ENCODE results near the gene SNAPC3.

Gene SNAPC3

GRCh38 chr9:15461056-15461455, 38.4 kb downstream of the SNAPC3 start:
- Histone ChIP-seq H3K4me1 (ENCODE audit: control insufficient read depth, insufficient read depth, low read length) (peaks cover 6% of the 10 kb centered on the region), H3K9me3 (ENCODE audit: control insufficient read depth, low read length) (peaks cover 3% of the 10 kb centered on the region), H3K4me3 (ENCODE audit: low read length) (no peak overlapping the region), H3K9ac (ENCODE audit: low read length) (no peak overlapping the region), H3K36me3 (ENCODE audit: control insufficient read depth, insufficient read depth, low read length, severe bottlenecking) (peaks cover 88% of the 10 kb centered on the region), H3K27me3 (replicated peaks; ENCODE audit: control insufficient read depth, insufficient read depth, low read length) (no peaks in the 10 kb centered on the region)
- no peak for DNase-seq (ENCODE audit: low read depth)

- Histone ChIP-seq H3K4me3 (ENCODE audit: low read length) (no peak overlapping the region), H3K27me3 (replicated peaks; ENCODE audit: control insufficient read depth, insufficient read depth, low read length) (no peaks in the 10 kb centered on the region), H3K9me3 (ENCODE audit: control insufficient read depth, low read length) (peaks cover 3% of the 10 kb centered on the region), H3K36me3 (ENCODE audit: control insufficient read depth, insufficient read depth, low read length, severe bottlenecking) (peaks cover 88% of the 10 kb centered on the region), H3K4me1 (ENCODE audit: control insufficient read depth, insufficient read depth, low read length) (peaks cover 6% of the 10 kb centered on the region), H3K9ac (ENCODE audit: low read length) (no peak overlapping the region)
- DNase-seq (ENCODE audit: low read depth) = no peak
These were observed 38.9 kb downstream of the SNAPC3 start for GRCh38 chr9:15461601-15462000.

- Histone ChIP-seq H3K9ac (ENCODE audit: low read length) (no peak overlapping the region), H3K4me3 (ENCODE audit: low read length) (no peak overlapping the region), H3K27me3 (replicated peaks; ENCODE audit: control insufficient read depth, insufficient read depth, low read length) (no peaks in the 10 kb centered on the region), H3K4me1 (ENCODE audit: control insufficient read depth, insufficient read depth, low read length) (peaks cover 5% of the 10 kb centered on the region), H3K36me3 (ENCODE audit: control insufficient read depth, insufficient read depth, low read length, severe bottlenecking) (peaks cover 59% of the 10 kb centered on the region), H3K9me3 (ENCODE audit: control insufficient read depth, low read length) (peaks cover 3% of the 10 kb centered on the region)
- no peak for DNase-seq (ENCODE audit: low read depth)
These were observed 45.5 kb downstream of the SNAPC3 start for GRCh38 chr9:15468145-15468544.

- no peak for DNase-seq (ENCODE audit: low read depth)
- Histone ChIP-seq H3K36me3 (ENCODE audit: control insufficient read depth, insufficient read depth, low read length, severe bottlenecking) (peaks cover 55% of the 10 kb centered on the region), H3K4me3 (ENCODE audit: low read length) (no peak overlapping the region), H3K9me3 (ENCODE audit: control insufficient read depth, low read length) (peaks cover 3% of the 10 kb centered on the region), H3K9ac (ENCODE audit: low read length) (no peak overlapping the region), H3K4me1 (ENCODE audit: control insufficient read depth, insufficient read depth, low read length) (peaks cover 5% of the 10 kb centered on the region), H3K27me3 (replicated peaks; ENCODE audit: control insufficient read depth, insufficient read depth, low read length) (no peaks in the 10 kb centered on the region)
These were observed 46.7 kb downstream of the SNAPC3 start for GRCh38 chr9:15469406-15469805.

- H3K9ac ChIP-seq (ENCODE audit: low read length) = no peak overlapping the region
- H3K4me3 ChIP-seq (ENCODE audit: low read length) = no peak overlapping the region
- H3K36me3 ChIP-seq (ENCODE audit: control insufficient read depth, insufficient read depth, low read length, severe bottlenecking) = peaks cover 51% of the 10 kb centered on the region
These were observed 47.2 kb downstream of the SNAPC3 start for GRCh38 chr9:15469862-15470261.

GRCh38 chr9:15475923-15476536, 53.4 kb downstream of the SNAPC3 start:
- DNase-seq (ENCODE audit: low read depth) = no peak
- no peaks in the 10 kb centered on the region for H3K4me1 ChIP-seq (ENCODE audit: control insufficient read depth, insufficient read depth, low read length)
- no peak overlapping the region for H3K9ac ChIP-seq (ENCODE audit: low read length)
- H3K4me3 ChIP-seq (ENCODE audit: low read length) = no peak overlapping the region
- H3K27me3 ChIP-seq (replicated peaks; ENCODE audit: control insufficient read depth, insufficient read depth, low read length) = no peaks in the 10 kb centered on the region
- H3K36me3 ChIP-seq (ENCODE audit: control insufficient read depth, insufficient read depth, low read length, severe bottlenecking) = peaks cover 19% of the 10 kb centered on the region
- H3K9me3 ChIP-seq (ENCODE audit: control insufficient read depth, low read length) = no peaks in the 10 kb centered on the region

More at GRCh38 chr9:15469862-15470261, 47.2 kb downstream of the SNAPC3 start:
- peaks cover 5% of the 10 kb centered on the region for H3K4me1 ChIP-seq (ENCODE audit: control insufficient read depth, insufficient read depth, low read length)
- peak; percentile 41 for DNase-seq (ENCODE audit: low read depth)
- no peaks in the 10 kb centered on the region for H3K27me3 ChIP-seq (replicated peaks; ENCODE audit: control insufficient read depth, insufficient read depth, low read length)
- peaks cover 3% of the 10 kb centered on the region for H3K9me3 ChIP-seq (ENCODE audit: control insufficient read depth, low read length)

GRCh38 chr9:15480028-15480427, 57.4 kb downstream of the SNAPC3 start:
- peaks cover 8% of the 10 kb centered on the region for H3K36me3 ChIP-seq (ENCODE audit: control insufficient read depth, insufficient read depth, low read length, severe bottlenecking)
- H3K27me3 ChIP-seq (replicated peaks; ENCODE audit: control insufficient read depth, insufficient read depth, low read length) = no peaks in the 10 kb centered on the region
- no peak for DNase-seq (ENCODE audit: low read depth)
- H3K4me3 ChIP-seq (ENCODE audit: low read length) = no peak overlapping the region
- no peak overlapping the region for H3K9ac ChIP-seq (ENCODE audit: low read length)
- H3K9me3 ChIP-seq (ENCODE audit: control insufficient read depth, low read length) = no peaks in the 10 kb centered on the region
- H3K4me1 ChIP-seq (ENCODE audit: control insufficient read depth, insufficient read depth, low read length) = no peaks in the 10 kb centered on the region

- Histone ChIP-seq H3K36me3 (ENCODE audit: control insufficient read depth, insufficient read depth, low read length, severe bottlenecking) (peaks cover 5% of the 10 kb centered on the region), H3K4me3 (ENCODE audit: low read length) (no peak overlapping the region), H3K27me3 (replicated peaks; ENCODE audit: control insufficient read depth, insufficient read depth, low read length) (no peaks in the 10 kb centered on the region), H3K9ac (ENCODE audit: low read length) (no peak overlapping the region), H3K9me3 (ENCODE audit: control insufficient read depth, low read length) (no peaks in the 10 kb centered on the region), H3K4me1 (ENCODE audit: control insufficient read depth, insufficient read depth, low read length) (no peaks in the 10 kb centered on the region)
- DNase-seq (ENCODE audit: low read depth) = peak; percentile 39
These were observed 59.5 kb downstream of the SNAPC3 start for GRCh38 chr9:15482146-15482545.

GRCh38 chr9:15484802-15485201, 62.1 kb downstream of the SNAPC3 start:
- H3K9me3 ChIP-seq (ENCODE audit: control insufficient read depth, low read length) = no peaks in the 10 kb centered on the region
- H3K27me3 ChIP-seq (replicated peaks; ENCODE audit: control insufficient read depth, insufficient read depth, low read length) = no peaks in the 10 kb centered on the region
- no peaks in the 10 kb centered on the region for H3K4me1 ChIP-seq (ENCODE audit: control insufficient read depth, insufficient read depth, low read length)
- H3K36me3 ChIP-seq (ENCODE audit: control insufficient read depth, insufficient read depth, low read length, severe bottlenecking) = peaks cover 5% of the 10 kb centered on the region
- H3K4me3 ChIP-seq (ENCODE audit: low read length) = no peak overlapping the region
- no peak for DNase-seq (ENCODE audit: low read depth)
- H3K9ac ChIP-seq (ENCODE audit: low read length) = no peak overlapping the region

GRCh38 chr9:15485836-15486666, 63.4 kb downstream of the SNAPC3 start:
- Histone ChIP-seq H3K27me3 (replicated peaks; ENCODE audit: control insufficient read depth, insufficient read depth, low read length) (no peaks in the 10 kb centered on the region), H3K9me3 (ENCODE audit: control insufficient read depth, low read length) (no peaks in the 10 kb centered on the region), H3K4me1 (ENCODE audit: control insufficient read depth, insufficient read depth, low read length) (no peaks in the 10 kb centered on the region), H3K4me3 (ENCODE audit: low read length) (no peak overlapping the region), H3K36me3 (ENCODE audit: control insufficient read depth, insufficient read depth, low read length, severe bottlenecking) (peaks cover 5% of the 10 kb centered on the region), H3K9ac (ENCODE audit: low read length) (no peak overlapping the region)
- DNase-seq (ENCODE audit: low read depth) = peak; percentile 70

GRCh38 chr9:15491950-15492349, 69.3 kb downstream of the SNAPC3 start:
- no peaks in the 10 kb centered on the region for H3K9me3 ChIP-seq (ENCODE audit: control insufficient read depth, low read length)
- no peaks in the 10 kb centered on the region for H3K36me3 ChIP-seq (ENCODE audit: control insufficient read depth, insufficient read depth, low read length, severe bottlenecking)
- no peak overlapping the region for H3K9ac ChIP-seq (ENCODE audit: low read length)
- no peak for DNase-seq (ENCODE audit: low read depth)
- H3K4me3 ChIP-seq (ENCODE audit: low read length) = no peak overlapping the region
- H3K27me3 ChIP-seq (replicated peaks; ENCODE audit: control insufficient read depth, insufficient read depth, low read length) = no peaks in the 10 kb centered on the region
- H3K4me1 ChIP-seq (ENCODE audit: control insufficient read depth, insufficient read depth, low read length) = no peaks in the 10 kb centered on the region

Data from adipocyte (in vitro differentiated cells).